Measurements from ENCODE around the gene TRMT10B.

The TRMT10B gene

GRCh38 chr9:37778534-37778933 lies 24.9 kb downstream of the TRMT10B start:
- TF ChIP-seq ZNF324 (tag by site-specific recombination; IDR thresholded peaks at IDR 0.05) = no peak
- no peak for TF ChIP-seq ZNF501 (tag by site-specific recombination; IDR thresholded peaks at IDR 0.05)
- no peak for TF ChIP-seq ZXDB (tag by site-specific recombination; IDR thresholded peaks at IDR 0.05)
- TF ChIP-seq GLIS2 (tag by site-specific recombination; IDR thresholded peaks at IDR 0.05) = no peak
- no peak for TF ChIP-seq ZNF548 (tag by site-specific recombination; IDR thresholded peaks at IDR 0.05)
- no peak for TF ChIP-seq BCL11A (tag by site-specific recombination; IDR thresholded peaks at IDR 0.05; ENCODE audit: low read depth)
- no peak for TF ChIP-seq ZNF404 (tag by site-specific recombination; IDR thresholded peaks at IDR 0.05)
- no peak for TF ChIP-seq ZBTB44 (tag by site-specific recombination; IDR thresholded peaks at IDR 0.05)
- TF ChIP-seq GLIS1 (tag by site-specific recombination; IDR thresholded peaks at IDR 0.05) = no peak
- no peak for TF ChIP-seq ZNF701 (tag by site-specific recombination; IDR thresholded peaks at IDR 0.05)
- TF ChIP-seq ZNF121 (tag by site-specific recombination; IDR thresholded peaks at IDR 0.05) = no peak
- no peak for TF ChIP-seq PRDM4 (tag by site-specific recombination; IDR thresholded peaks at IDR 0.05)
- no peak for TF ChIP-seq ZNF248 (tag by site-specific recombination; IDR thresholded peaks at IDR 0.05)
- TF ChIP-seq ZNF521 (tag by site-specific recombination; IDR thresholded peaks at IDR 0.05) = no peak
- TF ChIP-seq ZNF114 (tag by site-specific recombination; IDR thresholded peaks at IDR 0.05) = no peak
- no peak for TF ChIP-seq ZNF560 (tag by site-specific recombination; IDR thresholded peaks at IDR 0.05; ENCODE audit: borderline replicate concordance)
- H3K36me3 ChIP-seq (ENCODE audit: control insufficient read depth in 2 of 2, insufficient read depth in 1 of 2, low read length in 2 of 2) = peaks cover 31 to 94% of the 10 kb centered on the region in 2 experiments
- H3K9me3 ChIP-seq (ENCODE audit: control insufficient read depth, insufficient read depth, low read depth, low read length) = no peaks in the 10 kb centered on the region
- CTCF ChIA-PET = interaction anchor here (0.6 to 1.3 kb wide), 3 partner anchors 10 to 1387 kb away, joined by 3 to 5 read pairs (median 3); no protein-coding TSS in a partner anchor
- H3K4me1 ChIP-seq (ENCODE audit: control insufficient read depth, insufficient read depth, low read length) = no peaks in the 10 kb centered on the region
- no peak overlapping the region for H3K27ac ChIP-seq (ENCODE audit: extremely low read depth, low read depth, low read length)
- no peak overlapping the region for H3K4me3 ChIP-seq (ENCODE audit: low read depth, low read length)
- POLR2A ChIA-PET = interaction anchor here (0.7 kb wide), 1 partner anchor 56 kb away, joined by 4 read pairs; no protein-coding TSS in a partner anchor

GRCh38 chr9:37784291-37784615 lies 30.6 kb downstream of the TRMT10B start:
- no peak for TF ChIP-seq PRDM4 (tag by site-specific recombination; IDR thresholded peaks at IDR 0.05)
- no peak for TF ChIP-seq ZNF169 (tag by site-specific recombination; IDR thresholded peaks at IDR 0.05)
- no peak for TF ChIP-seq ZNF394 (tag by site-specific recombination; IDR thresholded peaks at IDR 0.05; ENCODE audit: borderline replicate concordance)
- TF ChIP-seq ZNF335 (tag by site-specific recombination; conservative IDR thresholded peaks at IDR 0.05) = no peak
- TF ChIP-seq ZNF140 (tag by site-specific recombination; IDR thresholded peaks at IDR 0.05) = no peak
- no peak for TF ChIP-seq ZNF830 (tag by site-specific recombination; IDR thresholded peaks at IDR 0.05; ENCODE audit: low read depth)
- TF ChIP-seq ZNF658 (tag by site-specific recombination; IDR thresholded peaks at IDR 0.05) = no peak
- Histone ChIP-seq H3K27ac (ENCODE audit: extremely low read depth, low read depth, low read length) (peak overlapping the region; percentile 45; the same call in 1 of the 2 replicates), H3K9me3 (ENCODE audit: control insufficient read depth, insufficient read depth, low read depth, low read length) (no peaks in the 10 kb centered on the region), H3K4me1 (ENCODE audit: control insufficient read depth, insufficient read depth, low read length) (no peaks in the 10 kb centered on the region), H3K36me3 (ENCODE audit: control insufficient read depth in 2 of 2, insufficient read depth in 1 of 2, low read length in 2 of 2) (peaks cover 22 to 46% of the 10 kb centered on the region in 2 experiments; a peak in 2 of 3 replicates), H3K4me3 (ENCODE audit: low read depth, low read length) (peak overlapping the region; percentile 94)
- POLR2A ChIA-PET = interaction anchor here (1.0 to 1.8 kb wide), 8 partner anchors 9 to 851 kb away, joined by 3 to 44 read pairs (median 6); partner anchors contain the start of genes DCAF10, SLC25A51 and TOMM5
- CTCF ChIA-PET = interaction anchor here (0.5 to 1.8 kb wide), 5 partner anchors 208 to 756 kb away, joined by 3 to 7 read pairs (median 3); partner anchors contain the start of gene FBXO10
